Measurements from ENCODE around the gene DSCAML1. TPM values are rescaled to one million over a fixed set of nuclear protein-coding genes. Genes with fewer than 3 reads are reported as not detected.

DSCAML1 gene
- total RNA-seq, 4 donors from 2014 or later, result 0.29 to 29.1 (median 3.4) TPM

- no peaks in the 10 kb centered on the region for H3K27me3 ChIP-seq
- no peaks in the 10 kb centered on the region for H3K9me3 ChIP-seq
- TF ChIP-seq CTCF (IDR thresholded peaks at IDR 0.05), result no peak
- no peak for TF ChIP-seq POLR2A (IDR thresholded peaks at IDR 0.05)
- H3K36me3 ChIP-seq, result no peaks in the 10 kb centered on the region
- H3K4me1 ChIP-seq, result no peaks in the 10 kb centered on the region
- intact Hi-C loops (cut with DNase I; ENCODE audit: low total_unique reads), result no loop called here
- no peak overlapping the region for H3K27ac ChIP-seq
- no peak for DNase-seq
- H3K4me3 ChIP-seq, result no peak overlapping the region
These were observed 415.3 kb downstream of the DSCAML1 start for GRCh38 chr11:117381481-117382387.

- H3K9me3 ChIP-seq, result no peaks in the 10 kb centered on the region
- DNase-seq, result no peak
- intact Hi-C loops (cut with DNase I; ENCODE audit: low total_unique reads), result no loop called here
- no peaks in the 10 kb centered on the region for H3K4me1 ChIP-seq
- no peak overlapping the region for H3K4me3 ChIP-seq
- H3K27ac ChIP-seq, result no peak overlapping the region
- H3K36me3 ChIP-seq, result no peaks in the 10 kb centered on the region
- no peak for TF ChIP-seq CTCF (IDR thresholded peaks at IDR 0.05)
- no peak for TF ChIP-seq POLR2A (IDR thresholded peaks at IDR 0.05)
- no peaks in the 10 kb centered on the region for H3K27me3 ChIP-seq
These were observed 416.3 kb downstream of the DSCAML1 start for GRCh38 chr11:117380676-117381075.

GRCh38 chr11:117378976-117379865, 417.8 kb downstream of the DSCAML1 start:
- no peak for TF ChIP-seq CTCF (IDR thresholded peaks at IDR 0.05)
- TF ChIP-seq POLR2A (IDR thresholded peaks at IDR 0.05), result no peak
- no peaks in the 10 kb centered on the region for H3K4me1 ChIP-seq
- intact Hi-C loops (cut with DNase I; ENCODE audit: low total_unique reads), result no loop called here
- H3K27ac ChIP-seq, result no peak overlapping the region
- no peak for DNase-seq
- H3K4me3 ChIP-seq, result no peak overlapping the region
- H3K9me3 ChIP-seq, result no peaks in the 10 kb centered on the region
- no peaks in the 10 kb centered on the region for H3K27me3 ChIP-seq
- H3K36me3 ChIP-seq, result no peaks in the 10 kb centered on the region

Other genes with a start within 250 kb of the DSCAML1 start
- gene FXYD2, start 27.5 kb upstream of the DSCAML1 start, total RNA-seq, result 10 to 100 TPM in 1 of 4 donors, 1 to 10 TPM in 3; 2.1 to 36.4 (median 6.2) TPM
- 100 to 1,000 TPM in 3 of 4 donors, 10 to 100 TPM in 1; 85.3 to 307 (median 192) TPM for gene FXYD6, start 79.4 kb upstream of the DSCAML1 start, total RNA-seq
- under 1 TPM in 3 of 4 donors, not detected in 1; 0.15 to 0.90 (median 0.51) TPM for gene TMPRSS13, start 132.2 kb upstream of the DSCAML1 start, total RNA-seq
- gene IL10RA, start 189.2 kb upstream of the DSCAML1 start, total RNA-seq, result 10 to 100 TPM in 3 of 4 donors, 1 to 10 TPM in 1; 6.8 to 45.9 (median 11.1) TPM

Measured in uterus (tissue), 4 donors.